ENCODE results near the gene TMPRSS6. TPM values are rescaled to one million over a fixed set of nuclear protein-coding genes. Genes with fewer than 3 reads are reported as not detected.

TMPRSS6 gene
- total RNA-seq, 8 experiments from 2014 or later, result 0.05 to 0.56 (median 0.18) TPM; not detected in 1

DNA sequence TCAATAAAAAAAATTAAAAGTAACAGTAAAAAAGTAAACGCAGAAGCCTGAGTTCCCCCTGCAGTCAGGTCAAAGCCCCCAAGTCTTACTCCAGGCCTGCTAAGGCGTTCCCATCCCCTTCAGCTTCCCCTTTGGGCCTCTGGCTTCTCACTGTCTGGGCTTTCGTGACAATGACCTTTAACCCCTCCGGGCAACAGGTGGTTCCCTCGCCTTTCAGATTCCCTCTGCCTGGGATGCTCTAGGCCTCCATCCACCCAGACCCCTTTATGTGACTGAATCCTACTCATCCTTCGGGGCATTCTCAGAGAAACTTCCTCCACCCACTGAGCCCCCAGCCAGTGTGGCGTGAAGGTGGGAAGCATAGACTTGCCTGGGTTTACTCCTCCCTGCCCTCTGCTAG is 82.0 kb downstream of the TMPRSS6 start:
- in situ Hi-C loops (cut with MboI; ENCODE audit: low pct_unique_long_range_greater_than_20kb in 2 of 9, low sequenced_read_pairs in 9 of 9, unreplicated experiment in 9 of 9), result no loop called here
- Histone ChIP-seq H3K4me3 (no peak overlapping the region), H3K27ac (no peak overlapping the region), H3K4me1 (replicated peaks in 1 of 2) (no peaks in the 10 kb centered on the region)
- WGBS, 10 experiments, result 57 to 100% (median 89%) methylated on average over 1 to 7 of the region's 7 CpGs; no CpG with 5 or more reads in 2 of the 10 experiments
- ATAC-seq (replicated peaks in 6 of 8), result no peak

- H3K27ac ChIP-seq, result no peak overlapping the region
- peak in 2 of 8 experiments; percentile 41 to 42 for ATAC-seq (replicated peaks in 6 of 8)
- no peaks in the 10 kb centered on the region for H3K4me1 ChIP-seq (replicated peaks in 1 of 2)
- WGBS, 10 experiments, result 82 to 100% (median 96%) methylated on average over 1 to 4 of the region's 5 CpGs; no CpG with 5 or more reads in 5 of the 10 experiments
- in situ Hi-C loops (cut with MboI; ENCODE audit: low pct_unique_long_range_greater_than_20kb in 2 of 9, low sequenced_read_pairs in 9 of 9, unreplicated experiment in 9 of 9), result no loop called here
- no peak overlapping the region for H3K4me3 ChIP-seq
Measured at GRCh38 chr22:37026325-37026724, 83.2 kb downstream of the TMPRSS6 start.

DNA sequence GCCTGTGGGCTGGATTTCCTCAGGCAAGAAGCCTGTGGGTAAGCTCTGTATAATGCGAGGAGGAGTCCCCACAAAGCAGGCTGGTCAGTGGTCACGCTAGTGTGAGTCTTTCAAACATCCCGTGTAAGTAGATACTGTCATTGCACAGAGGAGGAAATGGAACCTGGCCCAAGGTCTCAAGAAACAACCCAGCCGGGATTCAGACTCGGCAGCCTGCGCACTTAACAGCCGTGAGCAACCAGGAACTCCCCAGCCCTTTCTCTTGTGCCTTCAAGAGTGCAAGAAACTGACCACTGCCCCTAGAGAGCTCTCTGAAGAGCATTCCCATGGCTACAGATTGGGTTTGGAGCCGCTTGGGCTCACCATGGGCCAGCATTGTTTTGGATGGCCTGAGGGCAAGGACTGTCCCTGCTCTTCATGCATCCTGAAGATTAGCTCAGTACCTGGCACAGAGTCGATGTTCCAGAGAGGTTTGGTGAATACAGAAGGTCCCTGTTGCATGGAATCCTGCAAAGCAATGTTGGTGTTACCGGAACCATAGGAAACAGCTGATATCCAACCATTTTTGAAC is 83.9 kb downstream of the TMPRSS6 start:
- no peak overlapping the region for H3K27ac ChIP-seq
- 80 to 100% (median 96%) methylated on average over 1 to 6 of the region's 10 CpGs; no CpG with 5 or more reads in 3 of the 10 experiments for WGBS, 10 experiments
- ATAC-seq (replicated peaks in 6 of 8), result no peak
- no peak overlapping the region for H3K4me3 ChIP-seq
- no peaks in the 10 kb centered on the region for H3K4me1 ChIP-seq (replicated peaks in 1 of 2)
- in situ Hi-C loops (cut with MboI; ENCODE audit: low pct_unique_long_range_greater_than_20kb in 2 of 9, low sequenced_read_pairs in 9 of 9, unreplicated experiment in 9 of 9), result no loop called here

GRCh38 chr22:37024339-37025157 is 85.0 kb downstream of the TMPRSS6 start:
- in situ Hi-C loops (cut with MboI; ENCODE audit: low pct_unique_long_range_greater_than_20kb in 2 of 9, low sequenced_read_pairs in 9 of 9, unreplicated experiment in 9 of 9), result no loop called here
- H3K4me1 ChIP-seq (replicated peaks in 1 of 2), result peaks cover 0 to 4% of the 10 kb centered on the region in 2 donors
- ATAC-seq (replicated peaks in 6 of 8), result no peak
- no peak overlapping the region for H3K27ac ChIP-seq
- 81 to 100% (median 92%) methylated on average over 1 to 17 of the region's 71 CpGs; no CpG with 5 or more reads in 2 of the 10 experiments for WGBS, 10 experiments
- H3K4me3 ChIP-seq, result no peak overlapping the region

GRCh38 chr22:37023743-37024338 is 85.7 kb downstream of the TMPRSS6 start:
- in situ Hi-C loops (cut with MboI; ENCODE audit: low pct_unique_long_range_greater_than_20kb in 2 of 9, low sequenced_read_pairs in 9 of 9, unreplicated experiment in 9 of 9), result no loop called here
- Histone ChIP-seq H3K4me1 (replicated peaks in 1 of 2) (peaks cover 0 to 4% of the 10 kb centered on the region in 2 donors), H3K27ac (no peak overlapping the region), H3K4me3 (no peak overlapping the region)
- 60 to 100% (median 87%) methylated on average over 1 to 13 of the region's 34 CpGs; no CpG with 5 or more reads in 4 of the 10 experiments for WGBS, 10 experiments
- ATAC-seq (replicated peaks in 6 of 8), result no peak

- ATAC-seq (replicated peaks in 6 of 8), result no peak
- no peak overlapping the region for H3K27ac ChIP-seq
- no peak overlapping the region for H3K4me3 ChIP-seq
- H3K4me1 ChIP-seq (replicated peaks in 1 of 2), result peaks cover 6 to 9% of the 10 kb centered on the region in 2 donors
- in situ Hi-C loops (cut with MboI; ENCODE audit: low pct_unique_long_range_greater_than_20kb in 2 of 9, low sequenced_read_pairs in 9 of 9, unreplicated experiment in 9 of 9), result no loop called here
- WGBS, 10 experiments, result 58 to 97% (median 93%) methylated on average over 2 to 9 of the region's 16 CpGs; no CpG with 5 or more reads in 3 of the 10 experiments
Measured at GRCh38 chr22:37022483-37023337, 86.8 kb downstream of the TMPRSS6 start.

DNA sequence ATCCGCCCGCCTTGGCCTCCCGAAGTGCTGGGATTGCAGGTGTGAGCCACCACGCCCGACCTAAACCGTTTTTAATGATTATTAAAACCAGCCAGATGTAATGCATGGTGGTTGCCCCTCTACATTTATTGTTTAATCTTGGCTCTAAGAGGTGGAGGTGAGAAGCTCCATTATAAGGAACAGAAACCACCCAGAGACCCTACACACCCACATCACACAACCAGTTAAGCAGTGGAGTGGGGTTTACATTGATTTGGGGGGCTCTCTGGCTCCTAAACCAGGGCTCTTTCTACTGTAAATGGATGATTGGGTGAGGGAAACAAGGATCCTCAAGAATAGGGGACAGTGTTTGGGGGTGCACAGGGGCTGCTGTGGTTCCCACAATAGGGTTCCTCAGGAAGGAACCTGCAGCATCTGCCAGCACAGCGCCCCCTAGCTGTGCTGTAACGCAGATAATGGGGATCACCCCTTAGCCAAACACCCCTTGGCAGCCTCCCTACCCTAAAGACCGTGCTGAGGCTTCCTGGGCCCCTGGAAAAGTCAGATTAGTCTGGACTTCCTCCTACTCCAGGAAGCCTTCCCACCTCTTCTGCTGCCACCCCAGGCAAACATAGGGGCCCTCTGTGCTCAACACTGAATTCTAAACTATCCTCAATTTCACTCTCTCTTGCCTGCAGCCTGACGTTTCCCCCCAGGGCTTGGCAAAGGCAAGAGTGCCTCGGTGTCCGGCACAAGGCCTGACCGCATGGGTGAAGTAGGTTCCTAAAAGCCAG is 87.6 kb downstream of the TMPRSS6 start:
- Histone ChIP-seq H3K4me3 (no peak overlapping the region), H3K4me1 (replicated peaks in 1 of 2) (peaks cover 6 to 9% of the 10 kb centered on the region in 2 donors), H3K27ac (no peak overlapping the region)
- in situ Hi-C loops (cut with MboI; ENCODE audit: low pct_unique_long_range_greater_than_20kb in 2 of 9, low sequenced_read_pairs in 9 of 9, unreplicated experiment in 9 of 9), result no loop called here
- 0 to 100% (median 60%) methylated on average over 1 to 5 of the region's 13 CpGs; no CpG with 5 or more reads in 2 of the 10 experiments for WGBS, 10 experiments
- no peak for ATAC-seq (replicated peaks in 6 of 8)

DNA sequence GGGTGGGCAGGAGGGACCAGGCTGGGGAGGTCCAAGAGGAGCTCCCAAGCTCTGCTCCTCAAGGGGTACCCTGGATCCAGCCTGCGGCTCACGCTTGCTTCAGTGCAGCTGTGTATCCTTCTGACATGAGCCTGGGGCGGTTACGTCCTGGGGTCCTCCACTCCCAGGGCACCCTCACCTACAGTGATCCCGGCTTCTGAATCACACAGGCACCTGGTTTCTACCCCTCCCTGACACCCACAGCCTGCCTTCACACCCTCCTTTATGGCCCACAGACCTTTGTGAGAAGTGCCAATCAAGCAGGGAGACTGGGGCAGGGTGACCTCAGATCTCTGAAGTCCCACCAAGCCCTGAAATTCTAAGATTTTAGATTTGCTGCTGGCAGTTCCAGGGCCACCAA is 88.5 kb downstream of the TMPRSS6 start:
- Histone ChIP-seq H3K4me1 (replicated peaks in 1 of 2) (peaks cover 6 to 9% of the 10 kb centered on the region in 2 donors), H3K27ac (no peak overlapping the region), H3K4me3 (no peak overlapping the region)
- WGBS, 10 experiments, result 100% methylated on average over 1 to 2 of the region's 5 CpGs; no CpG with 5 or more reads in 8 of the 10 experiments
- ATAC-seq (replicated peaks in 6 of 8), result no peak
- in situ Hi-C loops (cut with MboI; ENCODE audit: low pct_unique_long_range_greater_than_20kb in 2 of 9, low sequenced_read_pairs in 9 of 9, unreplicated experiment in 9 of 9), result no loop called here

DNA sequence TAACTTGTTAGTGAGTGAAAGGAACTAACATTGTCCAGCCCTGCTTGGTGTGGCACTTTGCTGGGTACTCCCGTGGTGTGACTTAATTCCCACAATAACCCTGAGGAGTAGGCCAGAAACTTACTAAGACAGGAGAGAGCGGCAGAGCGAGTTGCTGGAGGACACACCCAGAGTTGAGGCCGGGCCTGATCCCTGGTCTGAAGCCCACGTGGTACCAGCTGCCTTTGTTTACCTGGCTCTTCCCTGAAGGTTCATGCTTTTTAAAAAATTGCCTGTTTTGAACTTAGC is 89.4 kb downstream of the TMPRSS6 start:
- ATAC-seq (replicated peaks in 6 of 8), result peak in 3 of 8 experiments; percentile 8 to 24 (median 18)
- Histone ChIP-seq H3K4me1 (replicated peaks in 1 of 2) (peaks cover 6 to 9% of the 10 kb centered on the region in 2 donors), H3K4me3 (peak overlapping the region; percentile 76 to 99 (median 93)), H3K27ac (no peak overlapping the region)
- in situ Hi-C loops (cut with MboI; ENCODE audit: low pct_unique_long_range_greater_than_20kb in 2 of 9, low sequenced_read_pairs in 9 of 9, unreplicated experiment in 9 of 9), result no loop called here
- 0 to 4% (median 0%) methylated on average over 1 to 5 of the region's 5 CpGs; no CpG with 5 or more reads in 5 of the 10 experiments for WGBS, 10 experiments

GRCh38 chr22:37019309-37020191 is 90.0 kb downstream of the TMPRSS6 start, which contains the start of the genes MPST and TST:
Gene MPST, plus strand, starts transcription at chr22:37019742. Its CDS starts 95 bp downstream, at chr22:37019837.
Gene TST, minus strand, starts transcription at chr22:37019447. Its CDS starts 715 bp downstream, at chr22:37018732.
- Histone ChIP-seq H3K4me3 (peak within 1 kb of the TSS; percentile 76 to 99 (median 93)), H3K4me1 (replicated peaks in 1 of 2) (peaks cover 6 to 9% of the 10 kb centered on the region in 2 donors), H3K27ac (peak within 1 kb of the TSS; percentile 94 to 99)
- WGBS, 10 experiments, result 0% methylated on average over 1 of the region's 107 CpGs; no CpG with 5 or more reads in 9 of the 10 experiments
- ATAC-seq (replicated peaks in 6 of 8), result peak; percentile 70 to 94 (median 91)
- in situ Hi-C loops (cut with MboI; ENCODE audit: low pct_unique_long_range_greater_than_20kb in 2 of 9, low sequenced_read_pairs in 9 of 9, unreplicated experiment in 9 of 9), result no loop called here

DNA sequence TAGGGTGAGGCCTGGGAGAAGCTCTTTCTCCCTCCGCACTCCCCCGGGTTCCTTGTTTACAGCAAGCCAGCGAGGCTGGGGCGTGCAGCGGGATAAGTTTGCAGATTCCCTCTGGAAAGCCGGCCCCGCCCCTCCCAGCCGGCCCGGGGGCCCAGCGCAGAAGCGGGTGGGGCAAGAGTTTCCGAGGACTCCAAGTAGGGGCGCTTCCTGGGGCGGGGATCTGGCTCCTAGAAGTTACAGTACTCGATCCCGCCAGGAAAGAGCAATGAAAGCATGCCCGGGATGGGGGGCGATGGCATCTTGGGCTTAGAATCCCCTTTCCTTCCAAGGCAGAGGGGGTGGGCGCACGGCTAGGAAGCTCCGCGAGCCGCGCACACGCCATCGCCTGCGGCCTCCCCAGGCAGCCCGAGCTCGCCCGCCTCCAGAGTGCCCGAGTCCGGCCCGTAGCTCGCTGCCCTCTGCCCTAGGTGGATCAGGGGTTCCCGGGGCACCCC is 90.7 kb downstream of the TMPRSS6 start:
- peak overlapping the region; percentile 94 to 99 for H3K27ac ChIP-seq
- 0% methylated on average over 1 to 8 of the region's 35 CpGs; no CpG with 5 or more reads in 6 of the 10 experiments for WGBS, 10 experiments
- ATAC-seq (replicated peaks in 6 of 8), result peak; percentile 41 to 70 (median 50)
- peaks cover 6 to 9% of the 10 kb centered on the region in 2 donors for H3K4me1 ChIP-seq (replicated peaks in 1 of 2)
- in situ Hi-C loops (cut with MboI; ENCODE audit: low pct_unique_long_range_greater_than_20kb in 2 of 9, low sequenced_read_pairs in 9 of 9, unreplicated experiment in 9 of 9), result no loop called here
- peak overlapping the region; percentile 76 to 99 (median 93) for H3K4me3 ChIP-seq

Data from motor neuron (in vitro differentiated cells).